CD1c-positive myeloid dendritic cell (primary cell): Measurements from ENCODE around the gene MUC4.
"Not testable (repeated sequence)": the region's sequence is repeated elsewhere in the genome, so short reads cannot be mapped to it uniquely, and the experiment has no call there.

Experiments
- DNase-seq: peaks from one replicate; pipeline ENCODE4 v3.0.0-alpha.2; 2016; ENCODE audit errors: extremely low spot score

Gene MUC4

GRCh38 chr3:195761123-195761566 lies 50.6 kb downstream of the MUC4 start:
- DNase-seq: no peak

GRCh38 chr3:195760345-195761122 lies 51.2 kb downstream of the MUC4 start:
- no peak for DNase-seq

GRCh38 chr3:195758721-195759353 lies 52.9 kb downstream of the MUC4 start:
- DNase-seq: no peak

GRCh38 chr3:195757827-195758226 lies 53.9 kb downstream of the MUC4 start:
- no peak for DNase-seq

DNA sequence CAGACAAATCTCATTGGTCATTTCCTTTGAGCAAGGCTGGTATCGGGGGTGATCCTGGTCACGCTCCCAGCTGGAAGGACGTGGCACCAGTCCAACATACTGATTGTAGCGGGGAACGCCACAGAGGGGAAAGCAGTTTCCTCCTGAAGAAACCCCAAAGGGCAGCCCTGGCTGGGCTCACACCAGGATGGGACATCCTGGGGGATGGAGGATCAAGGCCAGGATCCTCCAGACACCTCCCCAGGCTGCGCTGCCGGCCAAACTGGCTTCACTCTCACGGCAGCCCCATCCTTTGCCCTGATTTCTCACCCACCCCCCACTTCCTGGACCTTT lies 54.3 kb downstream of the MUC4 start:
- no peak for DNase-seq

DNA sequence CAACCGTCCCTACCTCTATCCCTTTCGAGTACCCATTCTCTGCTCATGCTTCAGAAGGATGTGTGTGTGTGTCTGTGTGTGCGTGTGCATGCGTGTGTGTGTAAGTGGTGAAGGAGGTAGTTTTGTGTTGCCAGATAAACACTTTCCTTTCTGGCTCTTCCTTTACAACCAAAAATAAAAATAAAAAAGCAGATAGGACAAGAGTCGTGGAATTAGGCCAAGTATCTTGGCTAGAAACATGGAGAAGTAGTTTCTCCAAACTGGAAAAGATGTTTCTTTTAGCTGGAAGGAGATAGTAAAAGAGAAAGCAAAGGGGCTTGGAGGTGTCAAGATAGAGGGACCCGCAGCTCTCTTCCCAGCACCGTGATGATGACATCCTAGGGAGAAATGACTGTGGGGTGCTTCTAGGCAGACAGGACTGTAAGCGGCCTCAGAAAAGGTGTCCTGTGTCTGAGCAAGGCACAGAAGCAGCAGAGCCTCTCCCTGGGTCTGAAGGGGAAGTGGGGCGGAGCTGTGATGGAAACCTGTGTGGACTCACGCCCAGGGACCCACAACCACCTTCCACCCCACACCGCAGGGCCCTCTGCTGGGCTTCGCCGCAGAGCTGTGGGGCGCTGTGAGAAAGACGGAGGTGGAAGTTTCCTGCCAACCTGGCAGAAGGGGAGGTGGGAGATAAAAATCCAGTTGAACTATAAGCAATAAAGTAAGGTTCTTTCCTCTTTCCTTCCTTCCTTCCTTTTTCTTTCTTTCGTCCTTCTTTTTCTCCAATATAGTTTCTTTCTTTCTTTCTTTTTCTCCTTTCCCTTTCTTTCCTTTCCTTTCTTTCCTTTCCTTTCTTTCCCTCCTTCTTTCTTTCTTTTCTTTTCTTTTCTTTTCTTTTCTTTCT lies 55.7 kb downstream of the MUC4 start:
- no peak for DNase-seq

DNA sequence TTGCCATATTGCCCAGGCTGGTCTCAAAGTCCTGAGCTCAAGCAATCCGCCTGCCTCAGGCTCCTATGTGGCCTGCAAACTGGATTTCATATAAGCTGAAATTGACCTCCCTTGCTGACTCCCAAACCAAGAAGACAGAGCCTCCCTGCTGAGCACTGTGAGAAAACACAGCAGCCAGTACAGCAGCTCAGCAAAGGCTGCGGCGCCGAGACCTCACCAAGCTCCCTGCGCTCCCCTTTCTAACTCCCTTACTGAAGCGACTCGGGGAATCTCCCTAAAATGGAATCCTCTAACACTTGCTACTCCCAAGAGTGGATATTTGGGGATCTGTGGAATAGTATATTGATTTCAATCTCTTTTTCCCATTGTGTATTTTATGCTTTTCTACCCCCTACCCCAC lies 56.3 kb downstream of the MUC4 start:
- no peak for DNase-seq

GRCh38 chr3:195754906-195755305 lies 56.8 kb downstream of the MUC4 start:
- DNase-seq: no peak

- DNase-seq: no peak
Measured at GRCh38 chr3:195754141-195754540, 57.6 kb downstream of the MUC4 start.

- DNase-seq: no peak
Measured at GRCh38 chr3:195753581-195753980, 58.1 kb downstream of the MUC4 start.

GRCh38 chr3:195752546-195753331 lies 59.0 kb downstream of the MUC4 start:
- no peak for DNase-seq

DNA sequence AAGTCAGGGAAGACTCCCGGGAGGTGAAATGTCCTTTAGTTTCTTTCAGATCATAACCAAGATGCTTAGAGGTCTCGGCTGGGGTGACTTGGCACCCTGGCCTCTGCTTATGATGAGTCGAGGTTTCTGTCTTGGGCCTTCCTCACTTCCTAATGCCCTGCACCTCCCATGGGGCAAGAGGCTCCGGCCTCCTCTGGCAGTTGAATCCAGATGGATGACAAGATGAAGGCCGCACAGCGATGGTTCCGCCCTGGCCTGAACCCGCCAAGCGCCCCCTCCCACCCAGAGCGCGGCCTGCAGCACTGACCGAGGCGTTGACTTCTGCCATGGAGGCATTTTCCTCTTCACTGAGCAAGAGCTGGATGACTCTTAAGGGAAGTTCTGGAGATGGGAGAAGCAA lies 59.7 kb downstream of the MUC4 start:
- DNase-seq: no peak

DNA sequence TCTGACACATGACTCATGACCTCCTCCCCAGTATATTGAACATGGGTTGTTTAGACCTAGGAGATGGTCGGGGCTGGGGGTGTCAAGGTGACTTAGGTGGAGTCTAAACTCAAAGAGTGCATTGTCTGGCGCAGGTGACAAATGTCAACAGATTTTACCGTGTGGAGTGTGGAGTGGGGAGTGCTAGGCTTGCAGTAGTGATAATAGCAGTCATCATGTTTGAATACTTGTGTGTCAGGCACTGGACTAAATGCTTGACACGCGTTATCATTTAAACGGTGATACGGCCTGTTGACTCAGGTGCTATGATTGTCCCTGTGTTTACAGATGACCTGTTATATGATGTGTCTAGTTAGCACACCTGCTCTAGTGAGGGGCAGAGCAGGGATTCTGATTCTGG lies 60.2 kb downstream of the MUC4 start:
- DNase-seq: no peak

- DNase-seq: no peak
Measured at GRCh38 chr3:195750797-195751520, 60.8 kb downstream of the MUC4 start.

DNA sequence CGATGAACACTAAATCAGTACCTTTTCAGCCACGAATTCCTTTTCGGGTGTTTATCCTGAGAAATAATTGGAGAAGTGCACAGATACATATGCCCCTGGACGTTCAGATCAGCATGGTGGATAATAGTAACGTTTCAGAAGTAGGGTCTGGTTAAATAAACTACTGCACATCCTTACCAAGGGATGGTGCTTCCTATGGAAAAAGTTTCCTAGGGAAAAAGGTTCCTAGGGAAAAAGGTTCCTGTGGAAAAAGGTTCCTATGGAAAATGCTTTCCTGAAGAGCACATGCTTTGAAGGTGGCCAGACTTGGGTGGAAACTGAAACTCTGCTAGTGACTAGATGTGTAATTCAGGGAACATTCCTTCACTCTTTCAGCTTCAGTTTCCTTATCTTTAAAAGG lies 62.6 kb downstream of the MUC4 start:
- not testable (repeated sequence) for DNase-seq

DNA sequence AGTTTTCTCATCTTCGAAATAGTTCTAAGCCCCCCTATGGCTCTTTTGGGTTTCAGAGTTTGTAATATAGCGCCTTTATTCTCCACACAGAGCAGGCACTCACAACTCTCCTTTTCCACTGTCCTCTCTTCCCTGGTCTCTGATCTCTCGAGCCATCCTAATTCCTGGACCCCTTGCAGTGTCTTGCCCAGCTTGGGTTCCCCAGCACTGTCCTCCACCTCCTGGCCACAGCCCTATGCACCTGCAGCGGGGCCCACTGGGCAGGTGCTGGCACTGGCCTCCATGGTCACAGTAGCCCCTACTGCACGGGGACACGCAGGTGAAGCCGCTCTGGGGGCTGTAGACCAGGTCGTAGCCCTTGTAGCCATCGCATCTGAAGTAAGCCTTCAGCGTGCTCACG lies 63.1 kb downstream of the MUC4 start:
- no peak for DNase-seq

GRCh38 chr3:195746751-195747150 lies 65.0 kb downstream of the MUC4 start:
- no peak for DNase-seq

DNA sequence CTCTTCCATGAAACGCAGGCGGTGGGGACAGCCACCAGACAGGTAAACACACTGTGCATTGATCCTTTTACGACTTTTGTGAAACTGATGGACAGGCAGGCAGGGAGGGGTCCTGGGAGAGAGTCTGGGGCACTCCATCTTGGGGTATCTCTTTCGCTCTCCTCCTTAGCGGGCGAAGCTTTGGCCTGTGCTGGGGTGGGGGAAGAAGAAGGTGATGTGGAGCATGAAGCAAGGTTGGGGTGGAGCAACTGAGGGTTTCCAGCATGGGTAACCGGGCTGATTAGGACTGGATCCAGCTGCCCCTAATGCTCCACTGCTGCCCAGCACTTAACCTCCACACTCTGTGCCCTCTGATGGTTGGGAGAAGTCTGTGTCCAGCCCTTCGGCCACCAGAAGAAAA lies 65.4 kb downstream of the MUC4 start:
- no peak for DNase-seq

GRCh38 chr3:195744437-195744836 lies 67.3 kb downstream of the MUC4 start:
- DNase-seq: no peak

DNA sequence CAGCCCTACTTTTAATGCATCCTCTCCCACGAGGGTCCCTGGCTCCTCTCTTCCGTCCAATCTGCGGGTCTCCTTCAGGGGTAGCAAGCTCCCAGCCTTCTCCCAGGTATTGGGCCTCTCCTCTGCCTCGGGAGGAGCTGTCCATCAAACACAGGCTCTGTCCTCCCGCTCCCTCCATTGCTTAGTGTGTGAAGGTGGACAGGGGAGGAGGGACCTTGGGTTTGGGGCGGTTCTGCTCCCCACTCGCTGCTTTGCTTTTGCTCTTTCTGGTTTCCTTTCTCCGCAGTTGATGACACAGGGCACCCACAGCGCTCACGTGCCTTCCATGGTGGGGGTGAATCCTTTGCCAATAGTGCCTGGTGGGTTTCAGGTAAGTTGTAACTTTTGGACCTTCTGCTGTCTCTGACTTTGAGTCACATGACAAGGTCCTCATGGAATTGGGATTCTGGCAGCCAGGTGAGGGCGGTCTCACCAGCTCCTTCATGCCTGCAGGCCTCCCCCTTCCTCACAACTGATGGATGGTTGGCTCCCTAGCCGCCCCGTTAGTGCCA lies 72.1 kb downstream of the MUC4 start:
- no peak for DNase-seq
